Articular chondrocyte of knee joint (primary cell): ENCODE results near the gene C12orf56. TPM values are rescaled to one million over a fixed set of nuclear protein-coding genes. Genes with fewer than 3 reads are reported as not detected.

Experiments
- small RNA-seq: library from RNA; depleted of rRNA; stranded (forward); fragments of <200 nt; gene quantifications from one replicate; pipeline ENCODE3, GENCODE V24; 2012
- total RNA-seq: library from RNA; depleted of rRNA; stranded (reverse); fragments of >200 nt; gene quantifications from 2 replicates; pipeline ENCODE4 v1.2.3, GENCODE V29; 2012

The C12orf56 gene, protein sequence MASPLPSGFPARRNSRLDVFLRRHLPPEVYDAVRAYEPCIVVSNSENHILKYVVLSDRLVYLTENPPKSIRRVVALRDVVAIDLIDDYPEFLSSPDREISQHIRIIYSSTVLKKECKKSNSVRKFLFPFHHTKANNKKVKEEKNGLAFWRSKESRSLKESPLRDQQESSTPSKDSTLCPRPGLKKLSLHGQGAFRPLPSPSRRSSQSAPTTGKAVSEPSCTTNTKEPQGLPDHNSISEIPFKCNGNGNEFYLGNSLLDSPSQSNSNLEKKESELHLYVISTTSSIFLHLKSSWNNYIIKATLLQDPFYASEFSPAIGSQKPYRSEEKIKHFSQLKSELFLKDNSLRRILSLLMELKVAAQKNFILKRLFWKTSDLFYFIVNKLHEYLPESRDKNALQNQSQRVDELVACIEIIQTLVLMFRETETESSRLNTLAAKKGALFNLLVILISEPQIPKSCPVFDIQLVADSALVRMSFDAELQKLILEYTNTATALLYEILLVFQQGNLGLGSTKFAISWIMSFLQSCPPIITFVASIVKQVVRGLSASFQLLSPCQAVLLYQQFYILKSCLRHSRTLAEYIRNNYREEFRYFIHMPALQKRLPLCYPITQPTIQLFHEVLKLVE
- 0.32 TPM in 1 of 2 replicates, not detected in the other for total RNA-seq

DNA sequence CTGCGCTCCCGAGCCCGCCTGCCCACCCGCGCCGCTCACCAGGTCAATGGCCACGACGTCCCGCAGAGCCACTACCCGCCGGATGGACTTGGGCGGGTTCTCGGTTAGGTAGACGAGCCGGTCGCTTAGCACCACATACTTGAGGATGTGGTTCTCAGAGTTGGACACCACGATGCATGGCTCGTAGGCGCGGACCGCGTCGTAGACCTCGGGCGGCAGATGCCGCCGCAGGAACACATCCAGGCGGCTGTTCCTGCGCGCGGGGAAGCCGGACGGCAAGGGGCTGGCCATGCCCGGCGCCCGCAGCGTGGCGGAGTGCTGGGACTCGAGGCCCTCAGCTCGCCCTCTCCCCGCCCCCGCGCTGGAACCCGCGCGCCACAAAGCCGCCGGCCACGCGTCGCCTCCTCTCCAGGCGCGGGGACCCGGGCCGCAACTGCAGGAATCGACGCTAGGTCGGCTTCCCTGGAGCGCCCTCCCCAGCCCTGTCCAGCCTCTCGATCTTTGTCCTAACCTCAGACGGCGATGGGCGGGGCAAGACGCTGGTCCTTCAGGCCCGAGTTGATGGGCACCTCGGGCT is at the start of gene C12orf56:
Gene C12orf56, minus strand, starts transcription at position 484 of the 577 bp plus-strand sequence. Its CDS starts 193 bp downstream, at position 291.

DNA sequence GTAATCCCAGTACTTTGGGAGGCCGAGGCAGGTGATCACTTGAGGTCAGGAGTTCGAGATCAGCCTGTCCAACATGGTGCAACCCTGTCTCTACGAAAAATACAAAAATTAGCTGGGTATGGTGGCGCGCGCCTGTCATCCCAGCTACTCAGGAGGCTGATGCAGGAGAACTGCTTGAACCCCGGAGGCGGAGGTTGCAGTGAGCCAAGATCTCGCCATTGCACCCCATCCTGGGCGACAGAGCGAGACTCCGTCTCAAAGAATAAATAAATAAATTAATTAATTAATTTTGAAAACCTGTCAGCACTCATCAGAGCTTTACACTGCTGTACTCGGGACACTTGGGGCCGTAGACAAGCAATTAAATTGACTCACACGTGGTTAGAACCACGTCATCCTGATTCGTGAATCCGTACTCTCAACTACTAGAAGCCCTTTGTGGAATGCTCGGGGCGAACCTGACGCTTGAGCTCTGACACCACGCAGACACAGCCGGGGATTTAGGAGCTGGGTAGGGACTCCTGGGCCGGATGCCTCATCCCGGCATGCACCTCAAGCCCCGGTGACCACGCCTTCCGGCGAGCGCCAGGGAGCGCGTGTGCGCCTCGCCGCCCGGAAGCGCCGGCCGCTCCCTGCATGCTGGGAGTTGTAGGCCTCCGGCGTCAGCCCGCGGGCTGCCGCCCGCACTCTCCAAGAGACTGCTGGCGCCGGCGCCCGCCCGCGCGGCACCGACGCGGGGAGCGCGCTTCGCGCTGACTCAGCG is 13.3 kb upstream of the C12orf56 start, which contains the start of gene XPOT:
Gene XPOT, plus strand, starts transcription at position 686 of the 763 bp plus-strand sequence. CDS start 5,644 bp downstream, outside the sequence.

DNA sequence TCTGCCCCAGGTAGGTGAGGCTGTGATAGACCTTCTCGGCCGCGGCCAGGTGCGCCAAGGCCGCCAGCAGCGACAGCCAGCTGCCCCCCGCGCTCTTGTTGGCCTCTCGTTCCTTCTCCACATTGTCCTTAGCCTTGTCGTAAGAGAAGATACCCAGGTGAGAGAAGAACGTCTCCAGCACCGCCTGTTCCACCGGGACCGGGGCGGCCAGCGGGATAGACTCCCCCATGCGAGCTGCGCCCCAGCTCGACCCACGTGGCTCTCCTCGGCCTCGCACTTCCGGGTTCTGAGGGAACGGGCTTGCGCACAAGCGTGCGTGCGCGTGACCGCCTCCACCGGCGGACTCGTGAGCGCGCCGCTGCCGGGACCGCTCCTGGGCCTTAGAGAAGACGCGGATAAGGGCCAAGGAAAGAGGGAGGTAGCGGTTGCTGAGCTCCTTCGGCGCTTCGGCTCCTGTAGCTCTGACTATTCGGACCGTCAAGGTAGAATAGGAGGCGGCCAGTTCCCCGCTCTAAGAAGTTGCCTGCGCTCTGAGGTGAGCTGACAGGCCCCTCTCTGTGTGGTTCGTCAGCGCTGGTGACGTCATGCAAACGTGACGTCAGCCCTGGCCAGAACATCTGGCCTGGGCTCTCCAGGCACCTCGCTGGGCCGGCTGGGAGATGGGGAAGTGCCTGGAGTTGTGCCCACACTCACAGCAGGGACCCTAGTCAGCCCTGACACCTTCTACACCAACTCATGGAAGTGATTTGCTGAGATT is 168.4 kb downstream of the C12orf56 start, which contains the start of gene KICS2:
Gene KICS2, minus strand, starts transcription at position 288 of the 757 bp plus-strand sequence. Its CDS starts 59 bp downstream, at position 229.

Small RNA genes within 50 kb of the gene (small RNA-seq; reads per million reads assigned to genes)
- not detected for gene RF01210
- gene RNU5A-7P: not detected

Other genes starting within 250 kb of the C12orf56 start
- 6.0 and 6.7 TPM in 2 replicates for gene KICS2, start 168.5 kb downstream of the C12orf56 start, total RNA-seq
- 129 and 146 TPM in 2 replicates for gene XPOT, start 13.6 kb upstream of the C12orf56 start, total RNA-seq
- gene TBK1, start 61.4 kb upstream of the C12orf56 start, total RNA-seq: 43.1 and 49.7 TPM in 2 replicates
- 5.1 and 10.8 TPM in 2 replicates for gene RASSF3, start 219.7 kb upstream of the C12orf56 start, total RNA-seq